Activated CD8-positive, alpha-beta memory T cell treated with anti-CD3 and anti-CD28 coated beads, Interleukin-2, amount 10 ng/mL, durations not matched to agents 7 days and 5 days (primary cell): ENCODE results near the gene TSPAN31. TPM values are rescaled to one million over a fixed set of nuclear protein-coding genes. Genes with fewer than 3 reads are reported as not detected.
A peak's percentile ranks its signal among the peaks of the same experiment; 100 is the strongest.

Experiments
- ATAC-seq: fragments of 150-1000 bp; cut with Tn5 transposase; one replicate; pipeline ENCODE4 v1.10.0; 2021; ENCODE audit warnings: moderate library complexity
- CTCF ChIA-PET: fragments of 350-600 bp; sonication (Branson Sonifier 250); formaldehyde crosslinking; loops from one replicate; lab custom pipeline; 2021; ENCODE audit warnings: antibody characterized with exemption; lab: Charles Lee
- DNase-seq: peaks from one replicate; pipeline ENCODE4 v3.0.0-alpha.2; 2020
- H3K27ac Mint-ChIP-seq: one replicate; pipeline ENCODE4 v1.8.0; 2021; ENCODE audit warnings: mild to moderate bottlenecking, mixed read lengths
- H3K27me3 Mint-ChIP-seq: one replicate; pipeline ENCODE4 v1.8.0; 2021; ENCODE audit warnings: mixed read lengths
- H3K36me3 Mint-ChIP-seq: one replicate; pipeline ENCODE4 v1.8.0; 2021; ENCODE audit warnings: mild to moderate bottlenecking, mixed read lengths
- H3K4me1 Mint-ChIP-seq: one replicate; pipeline ENCODE4 v1.8.0; 2021; ENCODE audit warnings: mixed read lengths
- H3K4me3 Mint-ChIP-seq: one replicate; pipeline ENCODE4 v1.8.0; 2021; ENCODE audit warnings: mild to moderate bottlenecking, moderate library complexity, mixed read lengths
- H3K9me3 Mint-ChIP-seq: one replicate; pipeline ENCODE4 v1.8.0; 2022; ENCODE audit warnings: low read depth, mixed read lengths
- microRNA-seq: library from miRNA; unstranded; fragments of <30 nt; microRNA quantifications from one replicate; pipeline ENCODE4 v1.2.0, GENCODE V29; 2022
- total RNA-seq, 2 experiments: library from RNA; stranded (reverse); gene quantifications; one replicate each; pipeline ENCODE4 v1.2.3, GENCODE V29; 2021

TSPAN31 gene
- total RNA-seq, 2 experiments from 2014 or later: 10.0 to 19.4 TPM

DNA sequence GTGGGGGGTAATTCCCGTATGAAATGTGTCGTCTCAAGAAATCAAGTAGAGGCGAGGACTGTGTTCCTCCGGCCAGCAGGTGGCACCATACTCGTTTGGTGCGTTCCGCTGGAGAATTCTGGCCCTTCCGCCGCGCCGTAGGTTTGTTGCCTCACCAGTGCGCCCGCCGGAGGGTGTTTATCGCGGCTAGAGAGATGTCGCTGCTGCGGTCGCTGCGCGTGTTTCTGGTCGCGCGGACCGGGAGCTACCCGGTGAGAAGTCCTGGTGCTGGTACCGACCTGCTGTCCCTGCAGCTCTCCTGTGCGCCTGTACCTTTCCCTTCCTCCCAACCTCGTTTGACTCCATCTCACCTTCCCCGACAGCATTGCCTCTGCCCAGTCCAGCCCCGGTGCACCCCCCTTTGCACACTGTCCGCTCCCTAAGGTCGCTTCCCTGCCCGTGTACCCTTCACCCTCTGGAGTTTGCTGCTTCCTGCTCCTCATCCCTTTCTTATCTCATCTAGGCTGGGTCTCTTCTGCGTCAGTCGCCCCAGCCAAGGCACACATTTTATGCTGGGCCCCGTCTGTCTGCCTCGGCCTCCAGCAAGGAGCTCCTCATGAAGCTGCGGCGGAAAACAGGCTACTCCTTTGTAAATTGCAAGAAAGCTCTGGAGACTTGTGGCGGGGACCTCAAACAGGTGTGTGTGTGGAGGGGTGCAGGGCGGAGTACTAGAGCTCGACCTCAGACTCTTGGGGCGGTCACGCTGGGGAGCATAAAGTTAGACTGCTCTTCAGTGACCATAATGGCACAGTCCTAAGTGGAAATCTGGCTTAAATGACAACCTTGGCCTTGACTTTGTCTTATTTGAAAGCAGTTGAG is 38.0 kb downstream of the TSPAN31 start, which contains the start of gene TSFM:
Gene TSFM, plus strand, starts transcription at position 180 of the 858 bp plus-strand sequence. Its CDS starts 15 bp downstream, at position 195.
- ATAC-seq (peak; percentile 93), DNase-seq (peak; percentile 97)
- CTCF ChIA-PET: interaction anchor here (0.6 to 1.9 kb wide), 32 partner anchors 8 to 1953 kb away, joined by 3 to 15 read pairs (median 4); partner anchors contain the start of genes AVIL, CDK4, CTDSP2 and DNAJC14
- Mint-ChIP-seq H3K9me3 (no peaks in the 10 kb centered on the region), H3K27me3 (no peaks in the 10 kb centered on the region), H3K36me3 (peaks cover 13% of the 10 kb centered on the region), H3K4me3 (peak within 1 kb of the TSS; percentile 97), H3K27ac (peak within 1 kb of the TSS; percentile 96), H3K4me1 (peaks cover 38% of the 10 kb centered on the region)

DNA sequence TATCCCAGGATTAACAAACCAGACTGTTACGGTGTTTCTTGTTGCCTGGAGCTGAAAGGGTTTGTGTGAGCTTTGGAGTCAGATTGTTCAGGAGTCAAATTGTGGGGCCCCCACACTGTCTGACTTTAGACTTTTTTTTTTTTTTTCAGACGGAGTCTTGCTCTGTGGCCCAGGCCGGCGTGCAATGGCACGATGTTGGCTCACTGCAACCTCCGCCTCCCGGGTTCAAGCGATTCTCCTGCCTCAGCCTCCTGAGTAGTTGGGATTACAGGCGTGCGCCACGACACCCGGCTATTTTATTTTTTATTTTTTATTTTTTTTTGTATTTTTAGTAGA is 38.6 kb downstream of the TSPAN31 start:
- no peaks in the 10 kb centered on the region for H3K9me3 Mint-ChIP-seq
- ATAC-seq: no peak
- CTCF ChIA-PET: interaction anchor here (0.7 to 1.9 kb wide), 23 partner anchors 9 to 199 kb away, joined by 3 to 15 read pairs (median 4); partner anchors contain the start of genes AVIL, CDK4, CTDSP2 and EEF1AKMT3
- peaks cover 13% of the 10 kb centered on the region for H3K36me3 Mint-ChIP-seq
- no peak for DNase-seq
- peaks cover 38% of the 10 kb centered on the region for H3K4me1 Mint-ChIP-seq
- peak overlapping the region; percentile 97 for H3K4me3 Mint-ChIP-seq
- no peaks in the 10 kb centered on the region for H3K27me3 Mint-ChIP-seq
- H3K27ac Mint-ChIP-seq: peak overlapping the region; percentile 96

DNA sequence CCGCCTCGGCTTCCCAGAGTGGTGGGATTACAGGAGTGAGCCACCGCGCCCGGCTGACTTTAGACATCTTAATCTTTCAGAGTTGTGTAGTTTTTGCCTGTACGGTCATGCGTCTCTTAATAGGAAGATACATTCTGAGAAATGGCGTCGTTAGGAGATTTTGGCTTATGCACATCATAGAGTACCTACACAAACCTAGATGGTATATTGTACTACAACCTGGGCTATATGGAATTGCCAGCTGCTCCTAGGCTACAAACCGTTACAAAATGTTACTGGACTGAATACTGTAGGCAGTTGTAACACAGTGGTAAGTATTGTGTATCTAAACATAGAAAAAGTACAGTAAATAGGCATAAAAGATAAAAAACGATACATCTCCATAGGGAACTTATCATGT is 39.0 kb downstream of the TSPAN31 start:
- DNase-seq (no peak), ATAC-seq (no peak)
- Mint-ChIP-seq H3K4me3 (peak overlapping the region; percentile 64), H3K36me3 (peaks cover 15% of the 10 kb centered on the region), H3K9me3 (no peaks in the 10 kb centered on the region), H3K4me1 (peaks cover 38% of the 10 kb centered on the region), H3K27me3 (no peaks in the 10 kb centered on the region), H3K27ac (peak overlapping the region; percentile 40)
- CTCF ChIA-PET: interaction anchor here (1.0 to 1.9 kb wide), 12 partner anchors 10 to 64 kb away, joined by 4 to 9 read pairs (median 5); partner anchors contain the start of genes AVIL, EEF1AKMT3 and METTL1

DNA sequence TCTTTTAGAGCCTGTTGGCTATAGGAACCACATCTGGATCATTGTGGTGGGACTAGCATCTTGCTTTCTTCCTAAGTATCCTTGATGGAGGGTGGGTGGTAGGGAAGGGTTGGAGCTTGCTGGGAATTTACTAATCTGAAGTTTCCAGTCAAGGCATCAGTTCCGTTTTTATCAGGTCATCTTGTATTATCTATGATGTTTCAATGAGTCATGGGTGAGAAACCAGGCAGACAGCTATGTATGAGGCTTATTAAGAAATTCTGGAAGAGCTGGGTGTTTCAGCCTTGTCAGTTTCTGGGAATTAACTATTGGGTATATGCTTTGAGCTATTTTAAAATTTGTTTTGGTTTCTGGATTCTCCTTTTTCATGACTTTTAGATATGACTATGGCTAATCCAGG is 49.1 kb downstream of the TSPAN31 start:
- Mint-ChIP-seq H3K27me3 (no peaks in the 10 kb centered on the region), H3K9me3 (no peaks in the 10 kb centered on the region), H3K36me3 (peaks cover 28% of the 10 kb centered on the region), H3K4me1 (peaks cover 2% of the 10 kb centered on the region), H3K4me3 (no peak overlapping the region), H3K27ac (no peak overlapping the region)
- no peak for DNase-seq
- CTCF ChIA-PET: interaction anchor here (1.1 to 2.3 kb wide), 5 partner anchors 9 to 112 kb away, joined by 3 to 10 read pairs (median 5); no protein-coding TSS in a partner anchor
- ATAC-seq: no peak

DNA sequence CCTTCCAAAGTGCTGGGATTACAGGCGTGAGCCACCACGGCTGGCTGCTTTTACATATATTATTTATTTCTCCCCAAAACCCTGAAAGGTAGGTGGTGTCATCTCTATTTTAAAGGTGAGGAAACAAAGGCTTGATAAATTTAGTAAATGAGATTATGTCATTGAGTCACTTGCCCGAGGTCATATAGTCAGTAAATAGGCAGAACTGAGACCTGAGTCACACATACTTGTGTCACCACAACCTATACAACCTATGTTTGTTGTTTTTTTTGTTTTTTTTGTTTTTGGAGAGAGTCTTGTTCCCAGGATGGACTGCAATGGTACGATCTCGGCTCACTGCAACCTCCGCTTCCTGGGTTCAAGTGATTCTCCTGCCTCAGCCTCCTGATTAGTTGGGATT is 50.5 kb downstream of the TSPAN31 start:
- no peaks in the 10 kb centered on the region for H3K9me3 Mint-ChIP-seq
- peaks cover 28% of the 10 kb centered on the region for H3K36me3 Mint-ChIP-seq
- no peaks in the 10 kb centered on the region for H3K27me3 Mint-ChIP-seq
- no peak overlapping the region for H3K27ac Mint-ChIP-seq
- CTCF ChIA-PET: no interaction called here
- DNase-seq (no peak), ATAC-seq (no peak)
- peaks cover 2% of the 10 kb centered on the region for H3K4me1 Mint-ChIP-seq
- H3K4me3 Mint-ChIP-seq: no peak overlapping the region

DNA sequence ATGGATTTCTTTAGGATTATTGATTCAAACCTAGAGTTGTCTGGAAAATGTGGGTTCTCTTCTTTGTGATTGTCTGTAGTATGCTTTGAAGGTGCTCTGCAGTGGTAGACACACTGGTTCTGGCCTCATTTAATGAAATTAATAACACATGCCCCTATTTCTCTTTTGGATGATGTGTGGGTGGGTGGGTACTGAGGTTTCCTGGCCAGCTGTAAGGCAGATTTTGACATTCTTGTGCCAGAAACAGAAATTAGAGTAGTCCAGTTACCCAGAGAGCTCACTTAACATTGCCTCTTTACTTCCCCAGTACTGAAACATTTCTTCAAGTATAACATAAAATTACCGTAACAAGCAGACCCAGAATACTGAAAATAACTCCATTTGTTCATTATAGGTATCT is 52.2 kb downstream of the TSPAN31 start:
- DNase-seq: no peak
- ATAC-seq: no peak
- no peaks in the 10 kb centered on the region for H3K4me1 Mint-ChIP-seq
- no peaks in the 10 kb centered on the region for H3K9me3 Mint-ChIP-seq
- CTCF ChIA-PET: interaction anchor here (1.0 to 1.4 kb wide), 2 partner anchors 16 to 35 kb away, joined by 3 read pairs; no protein-coding TSS in a partner anchor
- H3K27ac Mint-ChIP-seq: no peak overlapping the region
- no peaks in the 10 kb centered on the region for H3K27me3 Mint-ChIP-seq
- H3K36me3 Mint-ChIP-seq: peaks cover 25% of the 10 kb centered on the region
- no peak overlapping the region for H3K4me3 Mint-ChIP-seq

DNA sequence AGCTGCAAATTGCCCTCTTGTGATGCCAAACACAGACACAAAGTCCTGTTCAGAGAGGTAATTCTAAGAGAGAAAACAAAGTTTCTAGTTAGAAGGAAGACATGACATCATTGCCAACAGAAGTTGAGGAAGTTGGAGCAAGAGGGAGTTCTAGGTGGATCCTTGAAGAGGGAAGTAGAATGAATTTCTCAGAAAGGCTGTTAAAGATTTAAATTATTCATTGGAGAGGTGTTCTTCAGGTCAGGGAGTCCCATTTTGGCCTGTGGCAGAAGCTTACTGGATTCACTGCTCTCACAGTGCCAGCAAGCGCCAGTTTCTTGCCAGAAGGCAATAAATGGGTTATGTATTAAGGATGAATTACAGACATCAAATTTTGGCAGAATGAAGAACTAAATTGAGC is 53.1 kb downstream of the TSPAN31 start:
- Mint-ChIP-seq H3K27me3 (no peaks in the 10 kb centered on the region), H3K27ac (no peak overlapping the region), H3K36me3 (peaks cover 25% of the 10 kb centered on the region), H3K4me1 (no peaks in the 10 kb centered on the region), H3K9me3 (no peaks in the 10 kb centered on the region), H3K4me3 (no peak overlapping the region)
- CTCF ChIA-PET: interaction anchor here (1.0 to 1.4 kb wide), 4 partner anchors 15 to 107 kb away, joined by 3 to 5 read pairs (median 4); partner anchors contain the start of gene TSFM
- DNase-seq (no peak), ATAC-seq (no peak)

Small RNAs within 50 kb of the gene (microRNA-seq; reads per million reads assigned to microRNA genes)
- not detected for gene MIR6759

Other genes with a start within 250 kb of the TSPAN31 start
- 10 to 100 TPM; 15.3 to 15.9 TPM for gene DDIT3, start 224.5 kb upstream of the TSPAN31 start, total RNA-seq
- gene MBD6, start 222.2 kb upstream of the TSPAN31 start, total RNA-seq: 10 to 100 TPM; 80.9 to 85.4 TPM
- 10 to 100 TPM; 90.8 to 99.0 TPM for gene DCTN2, start 197.8 kb upstream of the TSPAN31 start, total RNA-seq
- gene KIF5A, start 195.0 kb upstream of the TSPAN31 start, total RNA-seq: 1 to 10 TPM; 1.9 to 2.1 TPM
- gene PIP4K2C, start 153.8 kb upstream of the TSPAN31 start, total RNA-seq: 10 to 100 TPM; 21.4 to 22.2 TPM
- 10 to 100 TPM; 20.8 to 21.2 TPM for gene DTX3, start 140.2 kb upstream of the TSPAN31 start, total RNA-seq
- under 1 TPM; 0.70 to 0.84 TPM for gene ARHGEF25, start 133.6 kb upstream of the TSPAN31 start, total RNA-seq
- 1 to 10 TPM; 2.4 to 8.2 TPM for gene B4GALNT1, start 111.8 kb upstream of the TSPAN31 start, total RNA-seq
- 100 to 1,000 TPM; 117 to 123 TPM for gene OS9, start 50.9 kb upstream of the TSPAN31 start, total RNA-seq
- gene AGAP2, start 6.3 kb upstream of the TSPAN31 start, total RNA-seq: 10 to 100 TPM; 70.7 to 72.7 TPM
- 100 to 1,000 TPM; 127 to 167 TPM for gene CDK4, start 7.3 kb downstream of the TSPAN31 start, total RNA-seq
- gene MARCHF9, start 10.1 kb downstream of the TSPAN31 start, total RNA-seq: 10 to 100 TPM; 21.0 to 24.9 TPM
- 1 to 10 TPM; 4.5 to 5.4 TPM for gene CYP27B1, start 22.0 kb downstream of the TSPAN31 start, total RNA-seq
- 10 to 100 TPM; 22.1 to 32.1 TPM for gene METTL1, start 27.1 kb downstream of the TSPAN31 start, total RNA-seq
- 1 to 10 TPM; 3.9 to 4.1 TPM for gene EEF1AKMT3, start 27.6 kb downstream of the TSPAN31 start, total RNA-seq
- gene TSFM, start 37.7 kb downstream of the TSPAN31 start, total RNA-seq: 10 to 100 TPM; 32.2 to 45.8 TPM
- gene AVIL, start 73.7 kb downstream of the TSPAN31 start, total RNA-seq: 1 to 10 TPM in 1 of 2 experiments, under 1 TPM in 1; 0.79 to 2.0 TPM
- gene CTDSP2, start 101.7 kb downstream of the TSPAN31 start, total RNA-seq: 100 to 1,000 TPM in 1 of 2 experiments, 10 to 100 TPM in 1; 76.2 to 103 TPM
- gene ATP23, start 196.5 kb downstream of the TSPAN31 start, total RNA-seq: 10 to 100 TPM; 14.8 to 21.0 TPM